ELR (cell line): ENCODE data around the gene PEPD.

Experiments
- DNase-seq: peaks from one replicate; pipeline ENCODE4 v3.0.0-alpha.2; 2015; ENCODE audit warnings: low read depth

The PEPD gene

GRCh38 chr19:33459222-33460090, 62.1 kb downstream of the PEPD start:
- no peak for DNase-seq

- no peak for DNase-seq
Measured at GRCh38 chr19:33458807-33459206, 62.8 kb downstream of the PEPD start.

GRCh38 chr19:33458171-33458633, 63.4 kb downstream of the PEPD start:
- DNase-seq, result no peak

- no peak for DNase-seq
Measured at GRCh38 chr19:33456845-33457220, 64.8 kb downstream of the PEPD start.

GRCh38 chr19:33456076-33456844, 65.3 kb downstream of the PEPD start:
- DNase-seq, result no peak

- DNase-seq, result no peak
Measured at GRCh38 chr19:33453265-33453664, 68.3 kb downstream of the PEPD start.

- no peak for DNase-seq
Measured at GRCh38 chr19:33450689-33451088, 70.9 kb downstream of the PEPD start.

- DNase-seq, result no peak
Measured at GRCh38 chr19:33449799-33450198, 71.8 kb downstream of the PEPD start.

GRCh38 chr19:33448159-33448516, 73.5 kb downstream of the PEPD start:
- DNase-seq, result no peak

- DNase-seq, result no peak
Measured at GRCh38 chr19:33447336-33448158, 74.0 kb downstream of the PEPD start.

GRCh38 chr19:33446330-33447293, 75.0 kb downstream of the PEPD start:
- DNase-seq, result no peak

GRCh38 chr19:33445442-33446329, 75.9 kb downstream of the PEPD start:
- DNase-seq, result no peak

- no peak for DNase-seq
Measured at GRCh38 chr19:33444562-33445441, 76.8 kb downstream of the PEPD start.

- no peak for DNase-seq
Measured at GRCh38 chr19:33443638-33444561, 77.7 kb downstream of the PEPD start.

GRCh38 chr19:33442706-33443105, 78.9 kb downstream of the PEPD start:
- DNase-seq, result no peak

- DNase-seq, result no peak
Measured at GRCh38 chr19:33441828-33442227, 79.8 kb downstream of the PEPD start.

GRCh38 chr19:33441277-33441699, 80.3 kb downstream of the PEPD start:
- DNase-seq, result no peak

GRCh38 chr19:33440682-33441081, 80.9 kb downstream of the PEPD start:
- DNase-seq, result no peak
